Measurements from ENCODE around the gene SEMA4A.
"Not testable (repeated sequence)": the region's sequence is repeated elsewhere in the genome, so short reads cannot be mapped to it uniquely, and the experiment has no call there.

Gene SEMA4A

DNA sequence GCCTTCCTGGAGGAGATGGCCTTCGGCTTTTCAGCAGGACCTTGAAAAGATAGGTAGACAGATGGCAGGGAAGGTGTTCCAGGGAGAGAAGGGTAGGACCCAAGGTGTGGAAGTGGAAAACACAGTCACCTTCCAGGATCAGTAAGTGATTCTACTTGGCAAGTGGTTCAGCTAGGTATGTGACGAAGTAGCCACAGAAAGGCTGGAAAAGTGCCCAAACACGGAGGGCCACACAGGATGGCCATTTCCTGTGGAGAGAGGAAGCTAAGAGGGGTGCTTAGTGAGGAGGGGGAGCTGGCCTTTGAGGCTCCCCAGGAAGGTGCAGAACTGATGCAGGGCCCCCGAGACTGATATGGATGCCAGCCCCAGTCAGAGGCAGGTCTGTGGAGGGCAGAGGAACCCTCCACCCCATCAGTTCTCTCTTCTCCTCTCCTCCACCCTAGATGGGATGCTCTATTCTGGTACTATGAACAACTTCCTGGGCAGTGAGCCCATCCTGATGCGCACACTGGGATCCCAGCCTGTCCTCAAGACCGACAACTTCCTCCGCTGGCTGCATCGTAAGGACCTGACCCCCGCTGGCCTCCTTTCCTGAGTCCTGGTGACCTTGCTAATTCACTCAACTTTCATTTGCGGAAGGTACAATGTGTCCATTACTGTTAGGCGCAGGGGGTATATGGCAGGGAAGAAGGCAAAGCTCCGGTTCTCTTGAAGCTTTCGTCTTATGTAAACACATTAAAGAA is 6.8 kb downstream of the SEMA4A start:
- DNase-seq (ENCODE audit: low spot score): no peak

DNA sequence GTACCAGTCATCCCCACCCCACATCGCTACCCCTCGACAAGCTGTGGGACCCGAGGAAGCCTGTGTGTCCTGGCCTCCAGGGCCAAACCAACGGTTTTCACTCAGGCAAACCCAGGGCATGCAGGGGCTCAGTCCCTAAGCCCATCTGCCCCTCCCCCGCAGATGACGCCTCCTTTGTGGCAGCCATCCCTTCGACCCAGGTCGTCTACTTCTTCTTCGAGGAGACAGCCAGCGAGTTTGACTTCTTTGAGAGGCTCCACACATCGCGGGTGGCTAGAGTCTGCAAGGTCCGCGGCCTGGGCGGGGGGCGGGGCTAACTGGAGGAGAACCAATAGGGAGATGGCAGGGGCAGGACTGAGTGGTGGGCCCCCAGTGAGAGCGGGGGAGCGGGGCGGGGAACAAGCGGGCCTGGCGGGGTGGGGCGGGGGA is 7.4 kb downstream of the SEMA4A start:
- DNase-seq (ENCODE audit: low spot score): peak; percentile 64

DNA sequence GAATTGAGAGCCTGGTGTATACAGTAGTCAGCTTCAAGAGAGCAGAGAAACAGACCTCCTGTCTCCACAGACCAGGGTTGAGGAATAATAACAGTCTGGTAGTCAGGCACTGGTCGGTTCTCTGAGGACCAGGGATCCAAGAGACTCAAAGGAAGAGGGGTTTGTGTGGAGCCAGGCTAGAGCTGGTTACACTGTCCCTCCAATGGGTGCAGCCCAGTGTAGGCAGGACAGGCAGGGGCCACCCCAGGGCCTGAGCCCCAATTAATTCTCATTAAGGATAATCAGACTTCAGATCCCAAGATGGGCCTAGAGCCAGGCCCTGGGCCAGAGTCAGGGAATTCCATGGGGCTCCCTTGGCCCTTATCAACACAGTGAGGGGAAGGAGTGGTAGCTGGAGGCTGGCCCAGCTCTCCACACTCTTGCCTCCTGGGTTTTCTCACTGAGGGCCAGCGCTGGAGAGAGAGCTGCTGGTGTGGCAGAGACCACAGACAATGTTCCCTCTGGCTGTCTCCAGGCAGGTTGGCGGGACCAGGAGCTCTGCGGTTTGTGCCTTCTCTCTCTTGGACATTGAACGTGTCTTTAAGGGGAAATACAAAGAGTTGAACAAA is 9.1 kb downstream of the SEMA4A start:
- no peak for DNase-seq (ENCODE audit: low spot score)

DNA sequence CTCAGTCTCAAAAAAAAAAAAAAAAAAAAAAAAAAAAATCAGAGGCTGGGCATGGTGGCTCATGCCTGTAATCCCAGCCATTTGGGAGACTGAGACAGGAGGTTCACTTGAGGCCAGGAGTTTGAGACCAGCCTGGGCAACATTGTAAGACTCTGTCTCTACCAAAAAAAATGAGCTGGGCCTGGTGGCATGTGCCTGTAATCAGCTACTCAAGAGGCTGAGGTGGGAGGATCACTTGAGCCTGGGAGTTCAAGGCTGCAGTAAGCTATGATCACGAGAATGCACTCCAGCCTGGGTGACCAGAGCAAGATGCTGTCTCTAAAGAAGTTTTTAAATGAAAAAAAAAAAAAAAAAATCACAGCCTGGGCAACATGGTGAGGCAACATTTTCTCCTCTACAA is 10.3 kb downstream of the SEMA4A start:
- no peak for DNase-seq (ENCODE audit: low spot score)

DNA sequence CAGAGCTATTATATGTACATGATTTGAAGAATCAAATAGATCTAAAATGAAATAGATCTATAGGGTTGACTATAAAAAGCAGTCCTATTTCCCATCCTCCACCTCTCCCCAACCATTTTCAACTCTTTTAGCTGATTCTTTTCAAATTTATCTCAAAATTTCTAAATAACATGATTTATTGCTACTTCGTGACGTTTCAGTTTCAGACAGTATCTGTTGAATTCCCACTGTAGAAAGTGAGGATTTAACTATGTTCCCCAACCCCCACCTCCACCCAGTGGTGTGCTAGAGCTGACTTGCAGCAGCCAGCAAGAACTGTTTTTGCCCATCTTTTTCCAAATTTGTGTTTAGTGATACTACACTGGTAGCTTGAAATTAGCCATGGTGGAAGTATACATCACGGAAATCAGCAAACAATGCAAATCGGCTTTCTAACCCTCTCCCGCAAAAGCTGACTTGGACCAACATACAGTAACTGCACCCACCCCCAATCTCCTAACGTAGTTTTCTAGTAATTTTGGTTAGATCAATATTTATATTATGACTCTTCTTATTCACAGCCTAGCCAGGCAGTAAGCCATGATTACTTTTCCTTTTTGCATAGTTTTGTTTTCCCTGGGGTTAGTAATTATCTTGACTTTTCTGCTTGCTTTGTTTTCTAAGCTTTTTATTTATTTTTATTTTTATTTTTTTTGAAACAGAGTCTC is 10.9 kb downstream of the SEMA4A start:
- no peak for DNase-seq (ENCODE audit: low spot score)

DNA sequence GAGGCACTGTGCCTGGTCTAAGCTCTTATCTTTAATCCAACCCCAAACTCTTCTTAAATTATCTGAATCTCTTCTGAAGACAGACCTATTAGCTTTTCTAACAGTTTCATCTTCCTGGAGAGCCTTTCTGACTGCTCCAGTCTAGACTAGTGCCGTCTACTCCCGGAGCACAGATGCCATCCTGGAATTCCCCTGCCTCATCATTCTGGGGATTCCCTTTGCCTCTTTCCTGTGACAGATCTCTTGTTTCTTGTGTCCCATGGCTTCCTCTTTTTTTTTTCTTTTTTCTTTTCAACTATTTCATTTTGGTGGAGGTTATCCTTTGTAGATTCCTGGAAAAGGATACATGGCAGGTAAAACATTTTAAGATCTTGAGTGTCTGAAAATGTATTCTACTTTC is 11.7 kb downstream of the SEMA4A start:
- DNase-seq (ENCODE audit: low spot score): no peak

DNA sequence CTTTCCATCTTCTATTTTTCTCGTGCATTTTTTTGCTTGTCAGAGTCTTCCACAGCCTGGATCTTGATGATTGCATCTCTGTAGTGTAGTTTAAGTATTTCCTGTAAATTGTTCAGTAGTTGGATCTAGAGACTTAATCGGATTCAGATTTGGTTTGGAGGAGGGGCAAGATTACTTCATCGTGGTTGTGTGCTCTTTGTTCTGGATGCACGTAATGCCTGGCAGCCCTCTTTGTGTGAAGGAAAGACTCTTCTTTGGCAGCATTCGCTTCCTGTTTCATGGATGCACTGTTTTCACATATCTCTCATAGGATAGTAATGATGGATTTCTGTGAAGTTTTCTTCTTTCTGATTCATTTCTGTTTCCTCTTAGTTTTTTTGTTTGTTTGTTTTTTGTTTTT is 14.2 kb downstream of the SEMA4A start:
- no peak for DNase-seq (ENCODE audit: low spot score)

DNA sequence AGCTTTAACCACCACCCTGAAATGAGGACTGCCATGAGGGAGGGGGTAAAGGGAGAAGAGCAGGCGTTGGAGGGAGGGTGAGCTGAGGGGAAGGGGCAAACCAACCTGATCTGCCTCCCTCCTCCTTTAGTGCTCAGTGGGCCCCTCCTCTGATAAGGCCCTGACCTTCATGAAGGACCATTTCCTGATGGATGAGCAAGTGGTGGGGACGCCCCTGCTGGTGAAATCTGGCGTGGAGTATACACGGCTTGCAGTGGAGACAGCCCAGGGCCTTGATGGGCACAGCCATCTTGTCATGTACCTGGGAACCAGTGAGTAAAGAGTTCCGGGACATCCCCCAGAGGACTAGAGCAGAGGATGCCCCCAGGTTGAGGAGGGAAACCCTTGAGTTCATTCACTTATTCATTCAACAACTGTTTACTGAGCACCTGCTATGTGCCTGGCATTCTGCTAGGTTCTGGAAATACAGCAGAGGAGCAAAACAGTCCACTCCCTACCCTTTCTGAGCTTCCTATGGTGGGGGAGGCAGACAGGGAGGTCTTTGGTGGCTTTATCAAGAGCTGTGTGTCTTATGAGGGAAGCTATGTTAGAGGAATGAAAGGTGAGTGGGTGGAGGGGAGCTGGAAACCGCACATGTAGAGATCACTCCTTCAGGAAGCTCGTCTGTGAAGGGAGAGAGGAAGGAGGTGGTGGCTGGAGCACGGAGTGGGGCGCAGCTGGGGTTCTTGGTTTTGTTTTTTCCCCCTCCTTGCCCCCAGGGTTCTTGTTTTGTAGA is 19.5 kb downstream of the SEMA4A start:
- no peak for DNase-seq (ENCODE audit: low spot score)

DNA sequence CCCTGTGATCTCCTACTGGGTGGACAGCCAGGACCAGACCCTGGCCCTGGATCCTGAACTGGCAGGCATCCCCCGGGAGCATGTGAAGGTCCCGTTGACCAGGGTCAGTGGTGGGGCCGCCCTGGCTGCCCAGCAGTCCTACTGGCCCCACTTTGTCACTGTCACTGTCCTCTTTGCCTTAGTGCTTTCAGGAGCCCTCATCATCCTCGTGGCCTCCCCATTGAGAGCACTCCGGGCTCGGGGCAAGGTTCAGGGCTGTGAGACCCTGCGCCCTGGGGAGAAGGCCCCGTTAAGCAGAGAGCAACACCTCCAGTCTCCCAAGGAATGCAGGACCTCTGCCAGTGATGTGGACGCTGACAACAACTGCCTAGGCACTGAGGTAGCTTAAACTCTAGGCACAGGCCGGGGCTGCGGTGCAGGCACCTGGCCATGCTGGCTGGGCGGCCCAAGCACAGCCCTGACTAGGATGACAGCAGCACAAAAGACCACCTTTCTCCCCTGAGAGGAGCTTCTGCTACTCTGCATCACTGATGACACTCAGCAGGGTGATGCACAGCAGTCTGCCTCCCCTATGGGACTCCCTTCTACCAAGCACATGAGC is 23.3 kb downstream of the SEMA4A start:
- no peak for DNase-seq (ENCODE audit: low spot score)

DNA sequence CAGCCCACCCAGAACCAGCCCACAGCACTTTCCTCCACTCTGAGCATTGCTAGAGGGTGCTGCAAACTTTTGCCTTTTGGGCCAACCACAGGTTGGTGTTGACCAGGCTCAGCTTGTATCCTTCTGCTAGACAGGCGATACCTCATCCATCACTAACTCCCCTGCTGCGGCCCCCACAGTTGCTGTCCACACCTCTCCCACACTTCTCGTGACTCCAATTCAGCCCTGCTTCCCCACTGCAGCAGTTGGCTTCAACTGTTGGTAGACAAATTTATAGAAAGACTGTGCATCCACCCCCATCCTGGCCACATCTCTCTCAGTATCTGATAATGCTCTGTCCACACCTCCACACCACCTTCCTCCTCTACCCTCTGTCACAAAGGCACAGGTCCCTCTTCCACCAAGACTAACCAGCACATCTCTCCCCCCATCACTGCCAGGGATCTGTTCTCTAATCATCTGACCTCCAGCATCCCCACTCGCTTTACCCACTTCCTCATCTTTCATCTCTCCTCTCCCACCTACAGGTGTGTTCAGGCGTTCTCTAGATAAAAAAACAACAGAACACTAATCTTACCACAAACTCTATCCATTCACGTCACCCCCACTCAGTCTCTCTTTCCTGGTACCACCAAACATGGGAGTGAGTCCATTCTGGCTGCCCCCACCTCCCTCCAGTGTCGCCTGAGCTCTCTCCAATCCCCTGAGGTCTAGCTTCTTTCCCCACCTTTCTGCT is 24.7 kb downstream of the SEMA4A start:
- DNase-seq (ENCODE audit: low spot score): peak; percentile 21

DNA sequence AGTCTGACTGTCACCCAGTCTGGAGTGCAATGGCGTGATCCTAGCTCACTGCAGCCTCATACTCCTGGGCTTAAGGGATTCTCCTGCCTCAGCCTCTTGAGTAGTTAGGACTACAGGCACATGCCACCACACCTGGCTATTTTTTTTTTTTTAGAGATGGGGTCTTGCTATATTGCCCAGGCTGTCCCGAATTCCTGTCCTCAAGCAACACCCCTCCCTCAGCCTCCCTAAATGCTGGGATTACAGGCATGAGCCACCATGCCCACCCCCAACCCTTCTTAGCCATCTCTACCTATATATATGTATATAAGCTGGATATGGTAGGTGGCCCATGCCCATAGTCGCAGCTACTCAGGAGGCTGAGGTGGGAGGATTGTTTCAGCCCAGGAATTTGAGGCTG is 27.1 kb downstream of the SEMA4A start:
- no peak for DNase-seq (ENCODE audit: low spot score)

DNA sequence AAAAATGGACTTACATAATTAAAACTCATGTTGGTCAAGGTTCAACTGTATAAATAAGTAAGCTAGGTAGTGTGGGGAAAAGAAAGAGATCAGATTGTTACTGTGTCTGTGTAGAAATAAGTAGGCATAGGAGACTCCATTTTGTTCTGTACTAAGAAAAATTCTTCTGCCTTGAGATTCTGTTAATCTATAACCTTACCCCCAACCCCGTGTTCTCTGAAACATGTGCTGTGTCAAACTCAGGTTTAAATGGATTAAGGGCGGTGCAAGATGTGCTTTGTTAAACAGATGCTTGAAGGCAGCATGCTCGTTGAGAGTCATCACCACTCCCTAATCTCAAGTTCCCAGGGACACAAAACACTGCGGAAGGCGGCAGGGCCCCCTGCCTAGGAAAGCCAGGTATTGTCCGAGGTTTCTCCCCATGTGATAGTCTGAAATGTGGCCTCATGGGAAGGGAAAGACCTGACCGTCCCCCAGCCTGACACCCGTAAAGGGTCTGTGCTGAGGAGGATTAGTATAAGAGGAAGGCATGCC is 28.1 kb downstream of the SEMA4A start:
- DNase-seq (ENCODE audit: low spot score): not testable (repeated sequence)

DNA sequence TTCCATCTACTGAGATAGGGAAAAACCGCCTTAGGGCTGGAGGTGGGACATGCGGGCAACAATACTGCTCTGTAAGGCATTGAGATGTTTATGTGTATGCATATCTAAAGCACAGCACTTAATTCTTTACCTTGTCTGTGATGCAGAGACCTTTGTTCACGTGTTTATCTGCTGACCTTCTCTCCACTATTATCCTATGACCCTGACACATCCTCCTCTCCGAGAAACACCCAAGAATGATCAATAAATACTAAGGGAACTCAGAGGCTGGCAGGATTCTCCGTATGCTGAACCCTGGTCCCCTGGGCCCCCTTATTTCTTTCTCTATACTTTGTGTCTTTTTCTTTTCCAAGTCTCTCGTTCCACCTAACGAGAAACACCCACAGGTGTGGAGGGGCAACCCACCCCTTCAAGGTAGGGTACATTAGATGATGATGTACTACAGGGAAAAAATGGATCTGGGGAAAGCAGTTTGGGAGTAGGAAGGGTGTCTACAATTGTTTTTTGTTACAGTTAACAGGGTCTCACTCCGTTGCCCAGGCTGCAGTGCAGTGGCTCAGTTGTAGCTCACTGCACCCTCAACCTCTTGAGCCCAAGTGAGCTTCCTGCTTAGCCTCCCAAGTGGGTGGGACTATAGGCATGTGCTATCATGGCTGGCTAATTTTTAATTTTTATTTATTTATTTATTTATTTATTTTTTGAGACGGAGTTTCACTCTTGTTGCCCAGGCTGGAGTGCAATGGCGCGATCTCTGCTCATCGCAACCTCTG is 28.8 kb downstream of the SEMA4A start:
- DNase-seq (ENCODE audit: low spot score): not testable (repeated sequence)

DNA sequence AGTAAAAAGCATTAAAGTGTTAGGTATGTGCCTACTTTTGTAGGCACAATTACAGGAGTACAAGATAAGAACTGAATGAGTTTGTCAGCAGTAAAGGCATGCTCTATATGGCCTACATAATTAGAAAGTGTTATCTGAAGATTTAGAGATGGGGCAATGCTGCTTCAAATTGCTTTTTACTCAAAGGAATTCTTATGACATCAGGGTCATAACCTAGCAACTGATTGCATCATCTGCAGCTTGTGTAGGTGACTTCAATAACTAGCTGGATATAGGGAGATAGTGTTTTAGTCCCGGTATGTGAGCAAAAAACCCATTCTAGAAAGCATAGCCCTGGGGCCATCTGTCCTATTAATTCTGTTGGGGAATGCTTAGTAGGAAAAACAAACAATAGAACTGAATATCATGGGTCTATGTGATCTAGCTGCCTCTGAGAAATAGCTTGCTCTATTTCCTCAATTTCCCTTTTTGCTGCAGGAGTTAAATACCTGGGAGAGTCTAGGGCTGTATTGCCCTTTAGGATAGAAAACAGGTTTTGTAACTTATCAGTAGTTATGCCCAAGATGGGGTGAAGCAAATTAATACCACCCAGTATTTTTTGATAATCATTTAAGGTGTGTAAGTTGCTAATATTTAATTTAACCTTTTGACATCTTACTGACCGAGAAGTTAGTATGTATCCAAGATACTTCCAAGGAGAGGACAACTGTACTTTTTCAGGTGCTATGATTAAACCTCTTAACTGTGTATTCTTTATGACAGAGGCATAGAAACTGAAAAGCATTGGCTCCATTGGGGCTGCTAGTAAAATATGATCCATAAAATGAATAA is 33.2 kb downstream of the SEMA4A start:
- not testable (repeated sequence) for DNase-seq (ENCODE audit: low spot score)

DNA sequence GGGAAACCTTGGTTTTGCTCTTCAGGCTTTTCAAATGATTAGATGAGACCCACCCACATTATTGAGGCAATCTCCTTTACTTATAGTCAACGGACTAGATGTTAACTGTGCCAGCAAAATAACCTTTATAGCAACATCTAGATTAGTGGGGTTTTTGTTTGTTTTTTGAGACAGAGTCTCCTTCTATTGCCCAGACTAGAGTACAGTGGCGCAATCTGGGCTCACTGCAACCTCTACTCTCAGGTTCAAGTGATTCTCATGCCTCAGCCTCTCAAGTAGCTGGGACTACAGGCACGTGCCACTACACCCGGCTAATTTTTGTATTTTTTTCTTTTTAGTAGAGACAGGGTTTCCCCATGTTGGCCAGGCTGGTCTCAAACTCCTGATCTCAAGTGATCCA is 36.9 kb downstream of the SEMA4A start:
- DNase-seq (ENCODE audit: low spot score): not testable (repeated sequence)

DNA sequence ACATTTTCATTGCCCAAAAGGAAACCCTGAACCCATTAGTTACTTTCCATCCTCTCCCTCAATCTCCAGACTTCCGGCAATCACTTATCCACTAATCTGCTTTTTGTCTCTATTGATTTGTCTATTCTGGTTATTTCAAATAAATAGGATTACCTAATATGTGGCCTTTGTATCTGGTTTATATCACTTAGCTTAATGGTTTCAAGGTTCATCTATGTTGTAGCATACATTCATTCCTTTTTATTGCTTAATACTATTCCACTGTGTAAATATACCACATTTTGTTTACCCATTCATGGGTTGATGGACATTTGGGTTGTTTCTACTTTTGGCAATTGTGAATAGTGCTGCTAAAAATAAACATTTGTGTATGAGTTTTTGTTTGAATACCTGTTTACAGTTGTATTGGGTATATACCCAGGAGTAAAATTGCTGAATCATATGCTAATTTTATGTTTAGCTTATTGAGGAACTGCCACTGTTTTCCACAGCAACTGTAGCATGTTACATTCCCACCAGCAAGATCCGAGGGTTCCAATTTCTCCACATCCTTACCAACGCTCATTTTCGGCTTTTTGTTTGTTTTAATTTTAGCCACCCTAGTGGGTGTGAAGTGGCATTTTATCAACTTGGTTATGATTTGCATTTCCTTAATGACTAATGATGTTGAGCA is 38.0 kb downstream of the SEMA4A start:
- DNase-seq (ENCODE audit: low spot score): no peak

DNA sequence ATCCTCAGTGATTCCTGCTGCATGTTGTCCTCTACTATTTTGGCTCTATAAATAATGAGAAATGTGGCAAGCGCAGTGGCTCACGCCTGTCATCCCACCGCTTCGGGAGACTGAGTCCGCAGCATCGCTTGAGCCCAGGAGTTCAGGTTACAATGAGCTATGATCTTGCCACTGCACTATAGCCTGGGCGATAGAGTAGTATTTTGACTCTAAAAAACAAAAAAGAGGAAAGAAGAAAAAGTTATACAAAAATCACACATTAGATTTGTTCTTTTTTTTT is 39.8 kb downstream of the SEMA4A start:
- DNase-seq (ENCODE audit: low spot score): no peak

DNA sequence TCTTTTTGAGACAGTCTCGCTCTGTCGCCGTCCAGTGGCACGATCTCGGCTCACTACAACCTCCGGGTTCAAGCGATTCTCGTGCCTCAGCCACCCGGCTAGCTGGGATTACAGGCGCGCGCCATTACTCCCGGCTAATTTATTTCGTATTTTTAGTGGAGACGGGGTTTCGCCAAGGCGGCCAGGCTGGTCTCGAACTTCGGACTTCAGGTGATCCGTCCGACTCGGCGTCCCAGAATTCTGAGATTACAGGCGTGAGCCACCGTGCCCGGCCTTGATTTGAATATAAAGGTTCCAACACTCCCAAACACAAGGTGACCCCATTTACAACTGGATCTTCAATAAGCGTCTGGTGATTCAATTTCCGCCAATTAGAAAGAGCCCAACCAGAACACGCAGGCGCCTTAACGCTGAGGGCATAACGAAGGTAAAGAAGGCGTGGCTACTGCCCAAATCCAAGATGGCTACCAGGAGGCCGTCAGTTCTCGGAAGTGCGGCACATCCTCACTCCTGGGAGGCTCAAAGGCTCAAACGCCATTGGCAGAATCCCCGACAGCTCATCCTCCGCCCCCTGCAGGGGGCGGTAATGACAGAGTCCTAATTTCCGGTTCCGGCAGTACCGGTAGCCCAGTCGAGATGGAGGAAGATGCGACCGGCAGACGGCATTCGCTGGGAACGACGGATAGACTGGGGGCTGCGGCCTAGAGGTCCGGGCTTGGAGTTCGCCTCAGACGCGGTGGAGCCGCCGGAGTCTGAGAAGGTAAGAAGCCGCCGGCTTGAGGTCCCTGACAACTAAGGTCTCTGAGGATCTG is 40.3 kb downstream of the SEMA4A start, which contains the start of gene SLC25A44:
Gene SLC25A44 (plus strand): TSS at position 617 of the 812 bp plus-strand sequence. CDS start 5,744 bp downstream, outside the sequence.
- peak; percentile 97 for DNase-seq (ENCODE audit: low spot score)

Data from CD4-positive, alpha-beta T cell treated with Interleukin-6 at 100 ng/mL for 8 hours (primary cell).